GM12878 (cell line): ENCODE data around the gene BCR. TPM values are rescaled to one million over a fixed set of nuclear protein-coding genes. Genes with fewer than 3 reads are reported as not detected.

ENCODE experiments used
- ATAC-seq: fragments of 200-7000 bp; cut with Tn5 transposase; 3 replicates; pipeline ENCODE4 v1.9.1; 2020; ENCODE audit warnings: mild to moderate bottlenecking, moderate library complexity
- BruUV-seq: library from RNA; stranded (reverse); fragments of 400-500 nt; replicated peaks from 2 replicates; lab custom pipeline; 2021; lab: Mats Ljungman, UMichigan
- CTCF ChIA-PET: fragments of 300-600 bp; sonication (Branson Sonifier 250); formaldehyde crosslinking; extraction: SDS; loops from one replicate; lab custom pipeline; 2021; ENCODE audit warnings: inconsistent platforms; lab: Yijun Ruan, JAX
- POLR2A ChIA-PET: fragments of 350-600 bp; formaldehyde crosslinking; extraction: SDS; loops from one replicate; lab custom pipeline; 2021; ENCODE audit warnings: inconsistent platforms; lab: Charles Lee
- RAD21 ChIA-PET: fragments of 300-600 bp; sonication (Branson Sonifier 250); formaldehyde crosslinking; loops from one replicate; lab custom pipeline; 2023; ENCODE audit warnings: antibody characterized with exemption; ENCODE audit not compliant: unreplicated experiment; lab: Charles Lee
- SMC1A ChIA-PET: fragments of 300-600 bp; sonication (Branson Sonifier 250); formaldehyde crosslinking; loops from one replicate; lab custom pipeline; 2023; ENCODE audit not compliant: unreplicated experiment, uncharacterized antibody; lab: Charles Lee
- DNase-seq: peaks from one replicate; pipeline ENCODE4 v3.0.0-alpha.2; 2011; ENCODE audit warnings: low read depth, low spot score
- FAIRE-seq: peaks from 3 replicates; lab custom pipeline; 2011; peaks lifted over from hg19 to GRCh38; lab: Jason Lieb, UNC
- H2AFZ ChIP-seq: 2 replicates; pipeline ENCODE4 v1.6.0; 2011; ENCODE audit warnings: low read depth, low read length, control low read depth; ENCODE audit not compliant: control insufficient read depth
- H3K27ac ChIP-seq: 2 replicates; pipeline ENCODE4 v1.5.1; 2011; ENCODE audit warnings: control low read depth; ENCODE audit not compliant: control insufficient read depth, insufficient read depth
- H3K27me3 ChIP-seq, 2 experiments: replicated peaks in 1 of 2; 2 replicates each; pipeline versions ENCODE4 v1.6.0 to v1.6.1; 2011; ENCODE audit warnings: low read length in 1 of 2; ENCODE audit not compliant: control insufficient read depth in 2 of 2, insufficient read depth in 2 of 2
- H3K36me3 ChIP-seq, 2 experiments: 2 replicates each; pipeline ENCODE4 v1.5.1; 2011; ENCODE audit warnings: low read length in 1 of 2; ENCODE audit not compliant: control insufficient read depth in 2 of 2, insufficient read depth in 2 of 2
- H3K4me1 ChIP-seq: 2 replicates; pipeline ENCODE4 v1.6.1; 2011; ENCODE audit warnings: mild to moderate bottlenecking, low read length, moderate library complexity, mixed read lengths; ENCODE audit not compliant: control insufficient read depth, insufficient read depth
- H3K4me2 ChIP-seq: 2 replicates; pipeline ENCODE4 v1.6.0; 2011; ENCODE audit warnings: control low read depth; ENCODE audit not compliant: control insufficient read depth, insufficient read depth
- H3K4me3 ChIP-seq: fragments of 200-600 bp; sonication (generic); 2 replicates; pipeline ENCODE4 v1.5.1; 2016
- H3K79me2 ChIP-seq: 2 replicates; pipeline ENCODE4 v1.6.0; 2011; ENCODE audit warnings: low read length; ENCODE audit not compliant: control insufficient read depth, insufficient read depth
- H3K9ac ChIP-seq: 2 replicates; pipeline ENCODE4 v1.8.0; 2011; ENCODE audit warnings: low read length, control low read depth, mixed read lengths; ENCODE audit not compliant: control insufficient read depth, insufficient read depth
- H3K9me3 ChIP-seq: replicated peaks from 3 replicates; pipeline ENCODE4 v1.5.1; 2011; ENCODE audit warnings: mild to moderate bottlenecking, low read length; ENCODE audit not compliant: control insufficient read depth, insufficient read depth
- H4K20me1 ChIP-seq: 2 replicates; pipeline ENCODE4 v1.6.0; 2011; ENCODE audit not compliant: control insufficient read depth, insufficient read depth
- ASH2L ChIP-seq: fragments of 300-600, 200-600 bp; sonication (generic); IDR thresholded peaks from 2 replicates; pipeline ENCODE4 v1.6.1; 2017; ENCODE audit warnings: low read depth, mild to moderate bottlenecking, borderline replicate concordance
- ATF7 ChIP-seq: fragments of 450-650 bp; IDR thresholded peaks from 2 replicates; pipeline ENCODE4 v1.6.1; 2016; ENCODE audit warnings: low read depth, mild to moderate bottlenecking
- BRCA1 ChIP-seq: IDR thresholded peaks from 2 replicates; pipeline ENCODE4 v1.6.1; 2011; ENCODE audit warnings: low read depth, low read length, improper control_type of control experiment
- CBX3 ChIP-seq: fragments of 200-600 bp; sonication (generic); IDR thresholded peaks from 2 replicates; pipeline ENCODE4 v1.6.1; 2016; ENCODE audit warnings: low read depth, borderline replicate concordance
- FOXM1 ChIP-seq: IDR thresholded peaks from 2 replicates; pipeline ENCODE4 v1.6.1; 2012; ENCODE audit warnings: low read depth, mild to moderate bottlenecking, inconsistent platforms, low read length, moderate library complexity
- HDAC2 ChIP-seq: fragments of 200-600 bp; sonication (generic); IDR thresholded peaks from 2 replicates; pipeline ENCODE4 v1.6.1; 2017
- IKZF1 ChIP-seq: fragments of 450-650 bp; conservative IDR thresholded peaks from 2 replicates; pipeline ENCODE4 v1.6.1; 2017; ENCODE audit warnings: antibody characterized with exemption, mild to moderate bottlenecking
- IKZF2 ChIP-seq, 2 experiments: fragments of 450-650 bp; IDR thresholded peaks; 2 replicates each; pipeline ENCODE4 v1.6.1; 2017; ENCODE audit warnings: mild to moderate bottlenecking in 2 of 2, moderate library complexity in 2 of 2
- NBN ChIP-seq: fragments of 450-650 bp; IDR thresholded peaks from 2 replicates; pipeline ENCODE4 v1.6.1; 2016
- RAD21 ChIP-seq: IDR thresholded peaks from 2 replicates; pipeline ENCODE4 v1.6.1; 2011; ENCODE audit warnings: mild to moderate bottlenecking, low read depth, low read length, moderate library complexity; ENCODE audit not compliant: insufficient read depth
- SP1 ChIP-seq: IDR thresholded peaks from one replicate; pipeline ENCODE4 v1.6.1; 2011; ENCODE audit warnings: low read depth, low read length
- ZNF207 ChIP-seq: fragments of 450-650 bp; IDR thresholded peaks from 2 replicates; pipeline ENCODE4 v1.6.1; 2014; ENCODE audit warnings: antibody characterized with exemption, mild to moderate bottlenecking, borderline replicate concordance
- ZNF384 ChIP-seq: IDR thresholded peaks from 2 replicates; pipeline ENCODE4 v1.6.1; 2012; ENCODE audit warnings: low read depth, mild to moderate bottlenecking, low read length, improper control_type of control experiment, borderline replicate concordance
- WGBS: methylation state at CpG from one replicate; pipeline ENCODE4 v1.1.6; 2016; ENCODE audit warnings: low lambda C conversion rate; ENCODE audit not compliant: insufficient replicate concordance, insufficient coverage; ENCODE audit errors: missing lambda C conversion rate; 5-methylcytosine and 5-hydroxymethylcytosine counted together
- in situ Hi-C: fragments of 300-500 bp; cut with MboI; formaldehyde crosslinking; loops from 9 replicates; pipeline ENCODE4 v1.14.3; 2018; ENCODE audit warnings: mixed read lengths
- intact Hi-C: fragments of 100-400 bp; cut with micrococcal nuclease; formaldehyde crosslinking; loops from one replicate; pipeline ENCODE4 v1.14.2; 2022; ENCODE audit not compliant: unreplicated experiment
- polyA plus RNA-seq, 11 experiments: library from polyadenylated mRNA; depleted of rRNA in 4 of 11; unstranded in 6 of 11; stranded (reverse) in 5 of 11; fragments of >200 nt; fragmentation: Nextera tagmentation in 4 of 11; fragmentation: Illumina TruSeq in 1 of 11; extraction: Ambion mirVana in 4 of 11; extraction: Trizol in 1 of 11; gene quantifications; 1 replicate in 1 of 11; 2 replicates in 10 of 11; pipeline versions ENCODE4 v1.2.1 to v1.2.3, GENCODE V29; 2011 to 2016; ENCODE audit warnings: inconsistent platforms in 2 of 11, missing spikeins in 2 of 11, low read depth in 1 of 11
- total RNA-seq, 4 experiments: library from RNA; depleted of rRNA in 3 of 4; stranded (reverse); fragments of >200 nt in 3 of 4; fragmentation: Illumina TruSeq in 1 of 4; extraction: Trizol in 1 of 4; gene quantifications; 2 replicates each; pipeline versions ENCODE4 v1.2.1 to v1.2.3, GENCODE V29; 2013 to 2021

BCR gene
- total and polyA plus RNA-seq, 10 of the 15 experiments (the other 5 are each of a cell fraction or from before 2014, with no cell fraction given), result 1.7 to 64.7 (median 18.4) TPM

DNA sequence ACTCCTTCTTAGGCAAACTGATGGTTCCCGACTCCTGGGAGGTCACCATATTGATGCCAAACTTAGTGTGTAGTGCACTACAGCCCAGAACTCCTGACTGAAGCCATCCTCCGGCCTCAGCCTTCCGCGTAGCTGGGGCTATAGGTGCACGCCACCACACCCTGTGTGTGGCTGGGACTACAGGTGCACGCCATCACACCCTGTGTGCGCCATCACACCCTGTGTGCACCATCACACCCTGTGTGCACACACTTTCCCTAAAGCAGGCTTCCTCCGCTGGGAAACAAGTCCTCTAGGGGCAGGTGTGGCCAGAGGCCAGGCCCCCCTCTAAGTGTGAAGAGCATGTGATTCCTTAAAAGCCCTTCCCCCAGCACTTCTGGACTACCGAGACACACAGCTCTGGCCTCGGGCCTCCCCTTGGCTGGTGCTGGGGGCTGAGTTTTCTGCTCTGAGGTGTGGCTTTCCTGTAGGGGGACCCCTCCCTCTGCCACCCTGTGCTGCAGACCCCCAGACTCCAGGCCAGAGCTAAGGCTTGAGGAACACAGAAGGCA lies 81.7 kb downstream of the BCR start:
- no peaks in the 10 kb centered on the region for H3K27me3 ChIP-seq
- no peak overlapping the region for H3K27ac ChIP-seq
- no peak for TF ChIP-seq IKZF1
- TF ChIP-seq ASH2L, result no peak
- no peak for TF ChIP-seq RAD21
- TF ChIP-seq IKZF2 (IDR thresholded peaks at IDR 0.05), result no peak
- TF ChIP-seq HDAC2, result no peak
- no peak for TF ChIP-seq NBN
- no peak for TF ChIP-seq ATF7
- TF ChIP-seq SP1, result no peak
- no peak for TF ChIP-seq CBX3
- TF ChIP-seq ZNF384, result no peak
- no peak for TF ChIP-seq ZNF207
- no peak for TF ChIP-seq BRCA1
- no peak for TF ChIP-seq FOXM1
- peaks cover 7% of the 10 kb centered on the region for H3K4me1 ChIP-seq
- H3K9me3 ChIP-seq, result no peaks in the 10 kb centered on the region
- no peaks in the 10 kb centered on the region for H3K79me2 ChIP-seq
- no peak for DNase-seq
- peaks cover 3 to 48% of the 10 kb centered on the region in 2 experiments; a peak in 3 of 4 replicates for H3K36me3 ChIP-seq
- no peak for ATAC-seq
- H2AFZ ChIP-seq, result no peak overlapping the region
- no peak overlapping the region for H3K9ac ChIP-seq
- ChIA-PET SMC1A (no interaction called here), POLR2A (no interaction called here), CTCF (no interaction called here), RAD21 (no interaction called here)
- in situ Hi-C loops, result no loop called here
- no peak overlapping the region for H3K4me2 ChIP-seq
- intact Hi-C loops, result no loop called here
- no peak for FAIRE-seq
- BruUV-seq, result no TSS peak
- no peaks in the 10 kb centered on the region for H4K20me1 ChIP-seq
- WGBS, result 86% methylated on average over 10 of the region's 10 CpGs
- H3K4me3 ChIP-seq, result no peak overlapping the region
